Activated CD4-positive, alpha-beta T cell treated with anti-CD3 and anti-CD28 coated beads, Interleukin-2, amount 50 U/mL, for 24 hours (primary cell): ENCODE data around the gene DYNLT2.

Experiments
- DNase-seq, 2 donors: peaks; one replicate each; pipeline ENCODE4 v3.0.0-alpha.2; 2020; ENCODE audit warnings: low read depth in 1 of 2, low spot score in 1 of 2

Gene DYNLT2

DNA sequence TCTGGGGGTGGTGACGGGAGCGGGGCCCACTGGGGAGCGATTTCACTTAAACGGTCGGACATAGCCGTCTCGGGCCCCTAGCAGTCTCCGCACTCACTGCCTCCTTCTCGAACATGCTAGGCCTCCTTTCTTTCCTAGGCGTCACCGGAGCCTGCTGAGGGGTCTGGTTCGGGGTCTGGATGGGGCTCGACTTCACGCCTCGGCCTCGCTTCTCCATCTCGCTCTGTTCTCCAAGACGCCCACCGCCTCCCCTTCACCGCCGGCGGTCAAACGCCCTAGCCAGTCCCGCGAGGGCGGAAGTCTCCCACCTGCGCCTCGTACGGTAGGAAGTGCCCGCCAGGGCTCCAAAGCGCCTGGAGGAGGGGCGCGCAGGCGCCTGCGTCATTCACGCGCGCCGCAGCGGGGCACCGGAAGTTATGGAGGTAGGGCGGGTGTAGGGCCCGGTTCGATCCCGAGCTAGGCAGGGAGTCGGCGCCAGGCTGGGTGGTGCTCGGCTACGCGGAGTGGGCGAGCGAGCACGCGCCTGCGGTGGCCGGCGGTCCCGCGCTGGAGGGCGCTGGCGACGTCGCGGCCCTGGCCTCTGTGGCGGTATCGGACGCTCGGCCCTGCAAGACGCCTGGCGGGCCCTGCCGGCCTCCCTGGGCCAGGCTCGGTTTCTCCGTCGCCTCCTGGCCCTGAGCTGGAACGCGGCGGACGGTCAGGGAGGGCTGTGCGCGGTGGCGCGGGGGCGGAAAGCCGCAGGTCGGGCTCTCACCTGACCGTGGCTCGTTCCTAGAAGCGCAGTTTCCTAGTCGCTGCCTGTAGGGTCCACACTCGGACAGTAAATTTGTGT, at the start of gene DYNLT2, which contains the start of gene ERMARD:
TSS of gene DYNLT2 (minus strand) at position 331 of the 832 bp plus-strand sequence. CDS start at position 217, 114 bp downstream.
TSS of gene ERMARD (plus strand) at position 381 of the 832 bp plus-strand sequence. CDS start at position 417, 36 bp downstream.
- peak; percentile 88 to 91 for DNase-seq

GRCh38 chr6:169800668-169801395, 49.5 kb upstream of the DYNLT2 start:
- DNase-seq, result no peak

DNA sequence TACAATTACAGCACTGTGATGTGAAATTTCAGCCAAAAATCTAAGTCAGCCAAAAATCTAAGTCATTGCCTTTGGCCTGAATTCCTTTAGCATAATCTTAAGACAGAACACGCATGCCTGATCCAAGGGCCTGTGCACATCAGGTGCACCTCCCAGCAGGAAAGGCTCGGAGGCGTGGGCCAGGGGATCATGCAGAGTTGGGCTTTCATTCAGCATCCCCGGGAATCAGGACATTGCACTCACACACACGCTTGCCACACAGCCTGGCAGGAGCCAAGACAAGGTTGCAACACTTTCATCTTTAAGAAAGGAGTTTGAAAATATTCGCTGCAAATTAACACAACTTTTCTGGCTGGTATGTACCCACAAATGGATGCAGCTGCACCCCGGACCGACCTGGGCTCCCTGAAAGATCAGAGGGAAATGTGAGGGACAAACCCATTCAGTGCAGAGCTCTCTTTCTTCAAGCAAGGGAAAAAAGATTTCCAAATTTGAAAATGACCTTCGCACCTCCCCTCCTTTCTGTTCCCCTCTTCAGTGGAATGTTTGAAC, 48.8 kb upstream of the DYNLT2 start:
- DNase-seq, result no peak

DNA sequence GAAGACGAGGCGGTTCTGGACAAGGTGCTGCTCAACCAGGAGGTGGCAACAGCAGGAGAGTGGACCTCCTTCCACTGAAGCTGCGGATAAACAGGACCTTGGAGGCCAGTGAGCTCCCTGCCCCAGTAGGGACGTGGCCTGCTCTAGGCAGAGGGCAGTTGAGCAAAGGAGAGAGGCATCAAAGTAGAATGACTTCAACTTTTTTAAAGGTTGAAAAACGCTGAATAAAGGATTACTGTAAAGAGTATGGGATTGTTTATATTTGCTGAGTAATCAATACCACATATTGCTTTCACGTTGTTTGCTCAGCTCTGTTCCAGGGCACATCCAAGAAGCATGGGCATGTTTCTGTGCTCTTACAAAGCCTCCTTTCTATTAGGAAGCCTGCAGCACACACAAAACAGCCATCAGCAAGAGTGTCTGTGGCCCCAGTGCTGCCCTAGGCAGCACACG, 48.1 kb upstream of the DYNLT2 start:
- DNase-seq, result no peak

GRCh38 chr6:169798764-169799473, 47.5 kb upstream of the DYNLT2 start:
- DNase-seq, result no peak

DNA sequence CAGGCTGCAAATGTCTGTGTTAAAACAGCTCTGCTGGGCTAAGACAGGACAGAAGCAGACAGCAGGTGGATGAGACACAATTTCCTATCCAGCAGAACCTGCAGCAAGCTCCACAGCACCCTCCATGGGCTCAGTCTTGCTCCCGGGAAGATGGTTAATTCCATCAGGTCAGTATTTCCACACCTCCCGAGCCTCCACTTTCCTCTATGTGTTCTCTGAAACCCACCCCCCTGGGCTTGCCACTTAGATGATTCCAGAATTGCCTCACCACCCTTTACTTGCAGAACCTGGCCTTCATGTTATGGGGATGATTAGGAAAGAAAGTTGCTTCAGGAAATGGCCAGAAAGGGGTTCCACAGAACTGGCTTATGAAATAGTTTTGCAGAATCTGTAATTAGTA, 43.8 kb upstream of the DYNLT2 start:
- DNase-seq, result no peak

GRCh38 chr6:169794317-169795055, 43.1 kb upstream of the DYNLT2 start:
- DNase-seq, result no peak

DNA sequence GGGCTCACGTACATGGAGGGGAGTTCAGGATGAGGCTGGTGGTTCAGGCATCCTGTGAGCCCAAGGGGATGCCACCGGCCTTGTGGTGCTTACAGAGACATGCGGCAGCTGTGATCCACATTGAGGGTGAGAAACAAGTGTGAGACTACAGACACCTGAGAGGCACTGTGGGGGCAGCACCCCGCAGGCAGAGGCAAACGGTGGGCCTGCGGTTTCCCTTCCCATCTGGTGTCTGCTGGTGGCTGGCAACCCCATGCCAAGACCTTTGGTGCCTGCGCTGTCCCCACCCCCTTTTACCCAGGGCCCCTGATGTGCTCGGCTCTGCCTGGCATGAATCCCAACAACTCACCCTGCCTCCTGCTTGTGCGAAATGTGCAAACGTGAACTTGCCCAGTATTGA, 42.0 kb upstream of the DYNLT2 start:
- DNase-seq, result no peak

DNA sequence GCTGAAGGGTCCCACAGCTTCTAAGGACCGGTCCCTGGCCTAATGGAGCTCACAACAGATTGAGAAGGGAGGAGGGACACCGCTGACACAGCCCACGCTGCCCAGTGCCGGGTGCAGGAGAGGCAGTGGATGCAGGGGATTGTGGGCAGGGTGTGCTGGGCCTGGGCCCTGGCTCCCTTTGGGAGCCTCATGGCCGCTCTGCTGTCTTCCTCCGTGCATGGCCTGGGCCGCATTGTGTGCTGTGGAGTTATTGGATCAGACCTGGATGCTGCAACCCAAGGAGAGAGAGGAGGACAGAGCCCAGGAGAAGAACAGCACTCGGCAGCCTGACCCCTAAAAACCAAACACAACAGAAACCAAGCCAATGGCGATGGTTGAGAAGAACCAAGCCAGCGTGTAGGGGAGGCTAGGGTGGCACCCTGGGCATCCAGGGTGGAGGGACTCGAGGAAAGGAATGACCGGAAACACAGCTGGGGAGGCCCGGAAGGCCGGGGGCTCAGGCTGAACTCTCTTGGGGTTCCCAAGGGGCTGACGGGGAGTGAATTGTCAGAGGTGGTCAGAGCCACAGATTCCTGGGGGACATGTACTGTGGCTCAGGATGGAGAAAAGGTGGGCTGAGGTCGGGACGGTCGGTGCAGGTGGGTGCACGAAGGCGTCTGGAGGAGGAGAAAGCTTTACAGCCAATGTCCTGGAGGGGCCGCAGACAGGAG, 41.1 kb upstream of the DYNLT2 start:
- DNase-seq, result no peak

- no peak for DNase-seq
Observed at GRCh38 chr6:169791721-169792131, 40.4 kb upstream of the DYNLT2 start.

- DNase-seq, result peak; percentile 58 to 61
Observed at GRCh38 chr6:169789944-169790927, 38.9 kb upstream of the DYNLT2 start.

GRCh38 chr6:169789146-169789943, 38.0 kb upstream of the DYNLT2 start:
- DNase-seq, result no peak

DNA sequence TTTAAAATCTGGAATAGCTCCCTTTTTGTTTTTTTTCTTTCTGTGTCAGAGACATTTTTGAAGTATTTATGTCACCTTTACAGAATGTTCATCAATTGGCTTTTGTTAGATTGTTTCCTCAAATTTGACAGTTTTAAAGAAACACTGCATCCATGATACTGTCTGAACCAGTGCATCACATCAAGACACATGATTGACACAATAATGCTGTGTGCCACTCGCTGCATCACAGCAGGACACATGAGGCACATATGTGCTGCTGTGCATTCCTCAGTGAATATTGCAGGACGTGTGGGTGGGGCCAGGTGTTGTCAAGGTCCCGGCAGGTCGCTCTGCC, 37.4 kb upstream of the DYNLT2 start:
- no peak for DNase-seq

DNA sequence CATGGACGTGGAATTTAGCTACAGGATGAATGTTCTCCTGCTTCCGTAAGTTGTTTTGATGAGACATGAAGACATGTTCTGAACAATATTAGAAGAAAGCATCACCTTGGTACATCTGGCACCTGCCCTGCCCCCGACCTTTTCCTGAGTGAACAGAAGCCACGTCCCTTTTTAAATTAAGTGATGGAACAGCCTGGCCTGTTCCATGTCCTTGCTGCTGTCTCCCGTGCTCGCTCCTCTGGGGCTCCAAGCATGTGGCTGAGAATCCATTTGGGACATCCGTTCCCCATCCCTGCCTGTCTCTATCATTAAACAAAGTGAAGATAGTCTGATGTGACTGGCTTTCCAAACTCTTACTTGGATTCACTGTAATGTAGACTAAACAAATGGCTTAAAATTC, 36.4 kb upstream of the DYNLT2 start:
- no peak for DNase-seq

GRCh38 chr6:169786349-169786748, 35.0 kb upstream of the DYNLT2 start:
- DNase-seq, result no peak

DNA sequence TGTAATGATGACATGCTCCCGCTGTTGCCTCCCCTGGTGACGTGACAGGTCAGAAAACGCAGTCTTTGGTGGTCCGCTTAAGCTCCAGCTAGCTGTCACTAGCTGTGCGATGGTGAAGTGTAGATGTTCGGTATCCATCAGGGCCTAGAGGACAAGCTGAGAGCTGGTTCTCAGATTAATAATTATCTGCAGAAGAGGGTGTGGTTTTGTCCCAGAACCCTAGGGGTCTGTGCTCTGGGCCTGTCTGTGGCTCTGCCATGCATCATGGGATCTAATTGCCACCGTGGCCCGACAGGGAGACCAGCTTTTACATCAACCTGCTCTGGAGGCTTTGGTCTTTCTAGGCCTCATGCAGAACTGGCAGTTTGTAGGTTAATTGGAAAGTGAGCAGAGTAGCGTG, 34.2 kb upstream of the DYNLT2 start:
- no peak for DNase-seq

DNA sequence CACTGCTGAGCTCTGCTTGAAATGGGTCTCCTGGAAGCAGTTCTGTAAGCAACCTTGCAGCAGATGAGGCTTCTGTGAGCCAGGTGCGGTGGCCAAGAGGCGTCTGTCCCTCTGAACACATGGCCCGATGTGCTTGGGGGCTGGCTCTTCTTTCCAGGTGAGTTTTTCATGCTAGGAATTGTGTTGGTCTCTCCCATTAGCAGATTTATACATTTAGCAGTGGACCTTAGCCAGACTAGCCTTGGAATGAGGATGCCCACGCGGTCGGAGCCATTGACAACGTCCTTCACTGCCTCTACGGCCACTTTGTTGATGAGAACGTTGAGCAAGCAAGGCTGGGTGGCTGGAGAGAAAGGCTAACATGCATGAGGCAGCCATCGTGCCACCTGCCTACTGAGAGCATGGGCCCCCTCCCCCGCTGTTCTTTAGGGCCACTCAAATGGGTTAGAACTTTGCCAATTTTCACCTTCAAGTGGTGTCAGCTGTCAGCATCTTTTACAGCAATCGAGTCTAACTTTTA, 33.5 kb upstream of the DYNLT2 start:
- no peak for DNase-seq
